ELF-1 (cell line): ENCODE measurements around the gene CAMK2A.

Source experiments
- DNase-seq: peaks from one replicate; pipeline ENCODE4 v3.0.0-alpha.2; 2016; ENCODE audit warnings: low read depth, low spot score

CAMK2A gene

DNA sequence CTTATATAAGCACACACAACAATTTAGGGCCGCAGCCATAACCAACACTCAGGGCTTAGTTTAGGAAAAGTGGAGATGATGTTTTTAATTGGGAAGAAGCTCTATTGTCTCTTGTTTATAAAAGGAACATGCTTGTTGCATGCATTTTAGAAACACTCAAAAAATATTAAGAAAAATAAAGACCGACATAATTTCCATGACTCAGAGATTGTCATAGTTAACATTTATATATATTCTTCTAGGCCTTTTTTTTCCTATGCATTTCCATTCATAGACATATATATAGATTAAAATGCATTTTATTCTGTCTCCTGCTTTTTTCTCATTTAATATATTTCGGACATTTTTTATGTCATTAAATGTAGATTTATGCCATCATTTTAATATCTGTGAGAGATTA lies 26.7 kb upstream of the CAMK2A start:
- no peak for DNase-seq

GRCh38 chr5:150315245-150315644 lies 25.7 kb upstream of the CAMK2A start:
- DNase-seq = no peak

DNA sequence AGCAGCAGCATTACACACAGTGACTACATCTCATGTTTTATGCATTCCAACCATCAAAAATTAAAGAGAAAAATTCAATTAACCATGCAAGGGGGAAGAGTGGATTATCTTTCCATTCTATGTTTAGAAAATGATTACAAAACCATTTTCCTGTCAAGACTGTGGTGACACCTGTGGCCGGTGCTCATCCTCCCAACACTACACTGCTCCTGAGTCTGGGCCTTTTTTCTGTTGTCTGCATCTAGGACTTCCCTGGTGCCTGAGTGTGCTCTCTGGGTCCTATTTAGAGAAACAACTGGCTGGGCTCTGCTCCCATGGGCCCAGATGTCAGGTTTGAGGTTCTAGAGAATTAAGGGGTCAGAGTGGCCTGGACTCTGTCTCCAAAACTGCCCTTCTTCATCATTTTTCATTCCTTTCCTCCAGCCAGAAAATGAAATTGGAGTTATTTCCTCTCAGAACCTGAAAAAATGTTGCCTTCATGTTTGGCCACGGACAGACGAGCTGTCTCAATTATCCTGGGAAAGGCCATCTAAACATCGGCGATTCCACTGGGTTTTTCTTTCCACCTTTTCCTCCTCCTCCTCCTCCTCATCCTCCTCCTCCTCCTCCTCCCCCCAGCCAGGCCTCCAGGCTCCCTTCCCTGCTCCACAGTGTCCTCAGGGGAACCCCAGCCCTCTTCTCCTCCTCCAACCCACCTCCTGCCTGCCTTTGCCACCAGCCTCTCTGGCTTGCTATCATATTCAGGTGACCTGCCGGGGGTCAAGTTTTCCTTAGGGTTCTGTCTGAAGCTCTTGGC lies 24.5 kb upstream of the CAMK2A start:
- DNase-seq = no peak

DNA sequence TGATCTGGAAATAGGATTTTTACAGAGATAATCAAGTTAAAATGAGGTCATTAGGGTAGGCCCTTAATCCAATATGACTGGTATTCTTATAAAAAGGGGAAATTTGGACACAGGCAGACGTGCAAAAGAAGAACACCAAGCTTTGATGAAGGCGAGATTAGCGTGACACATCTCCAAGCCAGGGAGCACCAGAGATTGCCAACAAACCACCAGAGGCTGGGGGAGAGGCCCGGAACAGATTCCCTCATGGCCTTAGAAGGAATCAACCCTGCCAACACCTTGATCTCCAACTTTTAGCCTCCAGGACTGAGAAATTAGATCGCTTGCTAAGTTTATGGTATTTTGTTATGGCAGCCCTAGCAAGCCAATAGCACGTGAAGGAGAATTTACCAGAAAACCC lies 23.9 kb upstream of the CAMK2A start:
- no peak for DNase-seq

- DNase-seq = no peak
Observed at GRCh38 chr5:150312518-150312917, 22.9 kb upstream of the CAMK2A start.

GRCh38 chr5:150311015-150311692 lies 21.6 kb upstream of the CAMK2A start:
- DNase-seq = peak; percentile 58

DNA sequence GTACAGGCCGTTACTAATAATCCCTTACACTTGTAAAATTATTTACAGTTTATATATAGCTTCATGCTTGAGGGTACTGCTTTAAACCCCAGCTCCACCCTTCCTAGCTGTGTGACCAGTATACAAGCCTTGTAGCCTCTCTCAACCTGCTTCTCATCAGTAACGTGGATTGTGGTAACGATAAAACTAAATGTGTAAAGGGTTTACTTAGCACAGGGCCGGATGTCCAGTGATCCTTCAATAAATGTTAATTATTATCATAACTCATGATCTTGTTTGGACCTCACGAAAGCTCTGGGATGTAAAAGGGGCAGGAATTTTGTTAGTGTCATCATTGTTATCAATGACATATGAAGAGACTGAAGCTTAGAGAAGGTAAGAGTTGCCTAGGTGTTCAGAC lies 20.7 kb upstream of the CAMK2A start:
- DNase-seq = no peak

- no peak for DNase-seq
Observed at GRCh38 chr5:150309886-150310239, 20.3 kb upstream of the CAMK2A start.

GRCh38 chr5:150309101-150309885 lies 19.7 kb upstream of the CAMK2A start:
- DNase-seq = peak; percentile 82

GRCh38 chr5:150307617-150308426 lies 18.2 kb upstream of the CAMK2A start:
- no peak for DNase-seq

GRCh38 chr5:150306775-150307174 lies 17.2 kb upstream of the CAMK2A start:
- DNase-seq = no peak

DNA sequence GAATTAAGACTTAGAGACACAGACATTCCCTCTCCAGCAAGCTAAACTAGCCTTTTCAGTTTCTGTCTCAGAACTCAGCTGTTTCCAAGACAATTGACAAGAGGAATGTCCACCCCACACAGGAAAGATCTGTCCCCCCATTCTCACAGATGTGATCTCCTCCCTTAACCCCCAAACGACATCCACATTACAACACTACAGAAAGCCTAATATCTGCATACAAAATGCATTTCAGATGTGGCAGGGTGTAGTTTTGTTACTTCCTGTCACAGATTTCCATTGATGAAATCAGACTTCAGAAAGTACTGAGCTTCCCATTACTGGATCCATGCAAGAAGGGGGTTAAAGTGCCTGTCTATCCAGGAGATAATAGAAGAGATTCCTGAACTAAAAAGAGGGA lies 16.0 kb upstream of the CAMK2A start:
- DNase-seq = no peak

DNA sequence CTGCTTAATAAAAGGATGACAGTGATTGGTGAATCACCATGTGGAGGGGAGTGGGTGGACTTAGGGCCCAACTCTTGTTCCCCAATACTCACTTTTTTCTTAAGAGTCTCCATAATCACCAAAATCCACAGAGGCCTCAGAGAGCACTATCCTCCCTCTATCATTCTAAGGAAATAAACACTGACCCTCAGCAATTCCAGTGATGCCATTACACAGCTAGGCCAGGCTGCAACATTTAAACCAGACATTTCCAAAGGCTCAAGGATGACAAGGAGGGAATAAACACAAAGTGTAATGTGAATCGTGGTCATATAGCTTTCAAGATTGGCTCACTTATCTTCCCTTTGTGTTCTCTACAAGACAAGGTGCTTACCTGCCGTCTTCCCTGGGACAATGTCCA lies 15.5 kb upstream of the CAMK2A start:
- no peak for DNase-seq

DNA sequence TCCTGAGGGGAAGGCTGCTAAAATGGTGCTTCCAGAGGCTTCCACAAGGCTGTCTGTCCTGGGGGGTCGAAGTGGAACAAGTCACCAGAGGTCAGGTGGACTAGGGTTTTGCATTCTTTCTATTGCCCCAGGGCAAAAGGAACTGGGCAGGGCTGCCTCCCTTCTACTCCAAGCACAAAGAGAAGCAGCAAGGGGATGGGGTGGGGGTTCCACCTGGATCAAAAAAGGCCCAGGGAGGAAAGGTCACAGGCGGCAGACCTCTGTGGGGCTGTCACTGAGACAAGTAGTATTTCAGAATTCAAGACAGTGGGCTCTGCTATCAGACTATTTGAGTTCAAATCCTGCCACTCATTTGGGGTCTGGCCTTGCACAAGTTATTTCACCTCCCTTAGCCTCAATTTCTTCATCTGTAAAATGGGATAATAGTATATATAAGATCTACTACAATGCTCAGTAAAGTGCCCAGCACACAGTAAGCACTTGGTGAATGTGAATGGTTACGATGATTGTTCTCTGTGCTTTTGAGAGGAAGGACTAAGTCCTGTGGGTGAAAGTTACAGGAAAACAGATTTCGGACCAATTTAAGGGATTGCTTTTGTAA lies 15.0 kb upstream of the CAMK2A start:
- peak; percentile 83 for DNase-seq

DNA sequence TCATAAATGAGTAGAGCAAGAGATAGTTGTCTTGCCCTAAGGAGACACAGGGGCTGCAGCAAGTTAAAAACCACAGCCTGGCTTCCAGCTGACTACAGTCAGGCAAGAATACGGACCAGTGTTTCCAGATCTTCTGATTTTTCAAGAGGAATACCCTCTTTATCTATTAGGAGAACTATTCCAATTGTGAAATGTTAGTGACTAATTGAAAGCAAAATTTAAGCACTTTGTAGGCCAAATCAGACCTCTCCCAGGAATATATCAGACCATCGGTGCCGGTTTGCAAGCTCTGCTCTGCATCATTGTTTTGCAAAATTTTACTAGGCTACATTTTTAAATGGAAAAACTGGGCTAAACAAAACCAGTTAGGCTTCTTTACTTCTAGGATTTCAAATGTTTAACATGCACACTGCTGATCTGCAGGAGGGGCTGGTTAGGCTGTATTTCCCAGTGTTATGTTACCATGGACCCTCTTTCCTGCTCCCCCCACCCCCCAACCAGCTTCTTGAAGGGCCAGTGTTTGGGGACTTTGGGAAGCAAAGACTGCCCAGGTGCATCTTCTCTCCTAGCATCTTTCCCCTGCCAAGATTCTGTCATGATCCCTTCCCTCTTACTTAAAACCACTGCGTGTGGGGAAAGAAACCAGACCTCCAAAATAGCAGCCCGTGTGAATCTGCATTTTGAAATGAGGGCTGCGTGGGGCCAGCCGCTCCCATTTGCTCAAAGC lies 14.2 kb upstream of the CAMK2A start:
- peak; percentile 19 for DNase-seq

- DNase-seq = no peak
Observed at GRCh38 chr5:150303070-150303615, 13.6 kb upstream of the CAMK2A start.

GRCh38 chr5:150302301-150303069 lies 12.9 kb upstream of the CAMK2A start, which contains the start of gene ARSI:
TSS of gene ARSI (minus strand) at chr5:150302905. CDS start at chr5:150302373, 532 bp downstream.
- peak; percentile 91 for DNase-seq

- no peak for DNase-seq
Observed at GRCh38 chr5:150301901-150302300, 12.3 kb upstream of the CAMK2A start.

- no peak for DNase-seq
Observed at GRCh38 chr5:150301170-150301505, 11.6 kb upstream of the CAMK2A start.
